H1 (cell line): ENCODE results near the gene C6orf120. TPM values are rescaled to one million over a fixed set of nuclear protein-coding genes. Genes with fewer than 3 reads are reported as not detected.
A peak's percentile ranks its signal among the peaks of the same experiment; 100 is the strongest.

Experiments used
- CTCF ChIA-PET: fragments of 300-600 bp; sonication (Branson Sonifier 250); formaldehyde crosslinking; loops from one replicate; lab custom pipeline; 2021; ENCODE audit not compliant: partially characterized antibody; lab: Charles Lee
- POLR2A ChIA-PET: fragments of 300-600 bp; sonication (Branson Sonifier 250); formaldehyde crosslinking; loops from one replicate; lab custom pipeline; 2021; ENCODE audit warnings: inconsistent platforms; ENCODE audit not compliant: partially characterized antibody; lab: Charles Lee
- DNase-seq, 2 experiments: peaks; one replicate each; pipeline versions ENCODE4 v3.0.0 to v3.0.0-alpha.2; 2010 to 2022; ENCODE audit warnings: low spot score in 2 of 2, low read depth in 1 of 2, mixed read lengths in 1 of 2
- FAIRE-seq: peaks from 2 replicates; lab custom pipeline; 2011; peaks lifted over from hg19 to GRCh38; lab: Jason Lieb, UNC
- H2AFZ ChIP-seq: 2 replicates; pipeline ENCODE4 v1.8.1; 2012; ENCODE audit warnings: low read length, inconsistent platforms
- H2AK5ac ChIP-seq: 2 replicates; pipeline ENCODE4 v1.6.1; 2013; ENCODE audit warnings: low read depth, low read length
- H2BK120ac ChIP-seq: replicated peaks from 2 replicates; pipeline ENCODE3; 2013; ENCODE audit warnings: low read depth, low read length, inconsistent platforms
- H2BK12ac ChIP-seq: 2 replicates; pipeline ENCODE4 v1.6.1; 2013; ENCODE audit warnings: low read depth, low read length
- H2BK15ac ChIP-seq: 2 replicates; pipeline ENCODE4 v1.6.1; 2013; ENCODE audit warnings: low read length
- H2BK20ac ChIP-seq: 2 replicates; pipeline ENCODE4 v1.6.1; 2013; ENCODE audit warnings: low read length
- H2BK5ac ChIP-seq: 2 replicates; pipeline ENCODE4 v1.6.1; 2013; ENCODE audit warnings: low read depth, low read length
- H3K14ac ChIP-seq: 2 replicates; pipeline ENCODE4 v1.6.1; 2013; ENCODE audit warnings: inconsistent platforms; ENCODE audit not compliant: insufficient read length
- H3K18ac ChIP-seq: 2 replicates; pipeline ENCODE4 v1.6.1; 2013; ENCODE audit warnings: low read length; ENCODE audit errors: extremely low read depth
- H3K23ac ChIP-seq: 2 replicates; pipeline ENCODE4 v1.6.1; 2013; ENCODE audit warnings: inconsistent platforms; ENCODE audit not compliant: insufficient read length
- H3K23me2 ChIP-seq: 2 replicates; pipeline ENCODE4 v1.6.1; 2013; ENCODE audit warnings: low read depth, low read length
- H3K27ac ChIP-seq: 2 replicates; pipeline ENCODE4 v1.6.1; 2011; ENCODE audit warnings: low read depth, low read length, inconsistent platforms
- H3K27me3 ChIP-seq, 4 experiments: replicated peaks in 1 of 4; 1 replicate in 1 of 4; 2 replicates in 3 of 4; pipeline versions ENCODE4 v1.6.1 to v1.8.1; 2011 to 2013; ENCODE audit warnings: low read length in 3 of 4, mild to moderate bottlenecking in 3 of 4, inconsistent platforms in 2 of 4, mixed read lengths in 2 of 4, moderate library complexity in 1 of 4; ENCODE audit not compliant: control insufficient read depth in 3 of 4, insufficient read depth in 3 of 4; ENCODE audit errors: extremely low read depth in 1 of 4
- H3K36me3 ChIP-seq, 4 experiments: 2 replicates each; pipeline versions ENCODE4 v1.6.1 to v1.8.1; 2011 to 2013; ENCODE audit warnings: mild to moderate bottlenecking in 4 of 4, low read length in 3 of 4, moderate library complexity in 2 of 4, control low read depth in 1 of 4, inconsistent platforms in 1 of 4; ENCODE audit not compliant: insufficient read depth in 4 of 4, control insufficient read depth in 2 of 4
- H3K4ac ChIP-seq: replicated peaks from 2 replicates; pipeline ENCODE3; 2013; ENCODE audit warnings: low read length, low read depth, mixed read lengths, inconsistent platforms; ENCODE audit not compliant: insufficient read length
- H3K4me1 ChIP-seq, 4 experiments: replicated peaks in 1 of 4; 1 replicate in 1 of 4; 2 replicates in 3 of 4; pipeline versions ENCODE4 v1.6.1 to v1.8.1; 2011 to 2013; ENCODE audit warnings: low read length in 3 of 4, inconsistent platforms in 2 of 4, mixed read lengths in 1 of 4; ENCODE audit not compliant: insufficient read depth in 4 of 4, control insufficient read depth in 3 of 4
- H3K4me2 ChIP-seq, 2 experiments: 2 replicates each; pipeline versions ENCODE4 v1.6.1 to v1.8.1; 2011 to 2013; ENCODE audit warnings: low read depth in 2 of 2, low read length in 2 of 2, control low read depth in 1 of 2, inconsistent platforms in 1 of 2, mild to moderate bottlenecking in 1 of 2; ENCODE audit not compliant: insufficient read depth in 1 of 2
- H3K4me3 ChIP-seq, 4 experiments: fragments of 200-600, 300-600 bp in 1 of 4; sonication (generic), shearing (Covaris generic), sonication (Bioruptor Twin) in 1 of 4; 2 replicates each; pipeline versions ENCODE4 v1.5.1 to v1.8.1; 2011 to 2016; ENCODE audit warnings: low read length in 4 of 4, low read depth in 3 of 4, control low read depth in 2 of 4, inconsistent platforms in 2 of 4, mild to moderate bottlenecking in 2 of 4, mixed read lengths in 1 of 4, moderate library complexity in 1 of 4; ENCODE audit not compliant: insufficient read depth in 2 of 4; ENCODE audit errors: extremely low read depth in 1 of 4
- H3K56ac ChIP-seq: replicated peaks from 2 replicates; pipeline ENCODE3; 2013; ENCODE audit warnings: low read depth, mild to moderate bottlenecking, mixed read lengths, low read length, inconsistent platforms; ENCODE audit not compliant: insufficient read length
- H3K79me1 ChIP-seq: 2 replicates; pipeline ENCODE4 v1.6.1; 2013; ENCODE audit warnings: low read depth, low read length, control low read depth
- H3K79me2 ChIP-seq, 2 experiments: 2 replicates each; pipeline versions ENCODE4 v1.6.1 to v1.8.1; 2012 to 2013; ENCODE audit warnings: low read length in 2 of 2, mild to moderate bottlenecking in 2 of 2, inconsistent platforms in 1 of 2; ENCODE audit not compliant: insufficient read depth in 2 of 2, control insufficient read depth in 1 of 2
- H3K9ac ChIP-seq, 4 experiments: replicated peaks in 1 of 4; 1 replicate in 1 of 4; 2 replicates in 3 of 4; pipeline versions ENCODE4 v1.6.1 to v1.8.1; 2011 to 2013; ENCODE audit warnings: low read depth in 3 of 4, low read length in 3 of 4, control low read depth in 2 of 4, mild to moderate bottlenecking in 2 of 4, moderate library complexity in 2 of 4, inconsistent platforms in 1 of 4; ENCODE audit errors: extremely low read depth in 1 of 4
- H3K9me3 ChIP-seq, 2 experiments: 2 replicates each; pipeline versions ENCODE4 v1.6.1 to v1.8.1; 2012 to 2013; ENCODE audit warnings: mild to moderate bottlenecking in 2 of 2, moderate library complexity in 2 of 2, control low read depth in 1 of 2, inconsistent platforms in 1 of 2, low read depth in 1 of 2, low read length in 1 of 2, mixed read lengths in 1 of 2; ENCODE audit not compliant: insufficient read depth in 2 of 2
- H4K20me1 ChIP-seq, 2 experiments: replicated peaks in 1 of 2; 2 replicates each; pipeline versions ENCODE3 to v1.8.1; 2011 to 2013; ENCODE audit warnings: inconsistent platforms in 2 of 2, low read length in 2 of 2, mild to moderate bottlenecking in 1 of 2; ENCODE audit not compliant: insufficient read depth in 2 of 2, control insufficient read depth in 1 of 2
- H4K5ac ChIP-seq: 2 replicates; pipeline ENCODE4 v1.6.1; 2013; ENCODE audit warnings: low read length, low read depth, mixed read lengths, inconsistent platforms; ENCODE audit not compliant: insufficient read length
- H4K8ac ChIP-seq: 2 replicates; pipeline ENCODE4 v1.8.0; 2013; ENCODE audit warnings: mild to moderate bottlenecking, moderate library complexity, low read length, inconsistent platforms; ENCODE audit not compliant: insufficient read depth; ENCODE audit errors: extremely low read depth
- H4K91ac ChIP-seq: replicated peaks from 2 replicates; pipeline ENCODE3; 2013; ENCODE audit warnings: low read length, mixed read lengths, inconsistent platforms; ENCODE audit not compliant: insufficient read length
- ASH2L ChIP-seq: fragments of 200-600, 300-600 bp; sonication (generic); IDR thresholded peaks from one replicate; pipeline ENCODE4 v1.7.1; 2017; ENCODE audit warnings: low read length
- CEBPB ChIP-seq: IDR thresholded peaks from 2 replicates; pipeline ENCODE4 v1.6.1; 2012; ENCODE audit warnings: low read depth, low read length
- KDM4A ChIP-seq: IDR thresholded peaks from one replicate; pipeline ENCODE4 v1.7.1; 2012; ENCODE audit warnings: low read depth, mild to moderate bottlenecking, moderate library complexity, low read length, inconsistent platforms; ENCODE audit not compliant: severe bottlenecking
- PHF8 ChIP-seq: fragments of 200-600 bp; sonication (generic); conservative IDR thresholded peaks from 2 replicates; pipeline ENCODE4 v1.7.1; 2012; ENCODE audit warnings: low read depth, mild to moderate bottlenecking, inconsistent platforms, low read length, moderate library complexity
- SIN3A ChIP-seq, 2 experiments: IDR thresholded peaks in 1 of 2; conservative IDR thresholded peaks in 1 of 2; 2 replicates each; pipeline ENCODE4 v1.6.1; 2011 to 2012; ENCODE audit warnings: low read length in 2 of 2, improper control_type of control experiment in 1 of 2, low read depth in 1 of 2, mild to moderate bottlenecking in 1 of 2
- WGBS, 2 experiments: shearing (Covaris generic) in 1 of 2; methylation state at CpG; one replicate each; pipeline versions ENCODE4 v1.1.6 to v1.1.7; 2013 to 2015; ENCODE audit warnings: low lambda C conversion rate in 2 of 2, mixed read lengths in 2 of 2, inconsistent platforms in 1 of 2, low coverage in 1 of 2, missing lambda C conversion rate in 1 of 2; ENCODE audit not compliant: insufficient replicate concordance in 2 of 2, insufficient coverage in 1 of 2, insufficient read length in 1 of 2; ENCODE audit errors: extremely low coverage in 1 of 2, missing lambda C conversion rate in 1 of 2; 5-methylcytosine and 5-hydroxymethylcytosine counted together
- polyA plus RNA-seq, 7 experiments: library from polyadenylated mRNA; depleted of rRNA in 3 of 7; stranded (reverse) in 5 of 7; unstranded in 2 of 7; fragments of >200 nt in 5 of 7; fragments of 200-250 nt in 2 of 7; gene quantifications; 1 replicate in 5 of 7; 2 replicates in 1 of 7; 4 replicates in 1 of 7; pipeline versions ENCODE4 v1.2.1 to v1.2.3, GENCODE V29; 2011 to 2013; ENCODE audit warnings: missing spikeins in 2 of 7, mixed read lengths in 2 of 7
- total RNA-seq: library from RNA; stranded (reverse); fragmentation: NEBNext Ultra II Directional; extraction: Animal tissue kit (Norgen Biotek cat#: 25700); gene quantifications from 2 replicates; pipeline ENCODE4 v1.2.1, GENCODE V29; 2021

Gene C6orf120
- total and polyA plus RNA-seq, 2 of the 8 experiments (the other 6 are each of a cell fraction or from before 2014, with no cell fraction given): 16.2 to 30.6 TPM

DNA sequence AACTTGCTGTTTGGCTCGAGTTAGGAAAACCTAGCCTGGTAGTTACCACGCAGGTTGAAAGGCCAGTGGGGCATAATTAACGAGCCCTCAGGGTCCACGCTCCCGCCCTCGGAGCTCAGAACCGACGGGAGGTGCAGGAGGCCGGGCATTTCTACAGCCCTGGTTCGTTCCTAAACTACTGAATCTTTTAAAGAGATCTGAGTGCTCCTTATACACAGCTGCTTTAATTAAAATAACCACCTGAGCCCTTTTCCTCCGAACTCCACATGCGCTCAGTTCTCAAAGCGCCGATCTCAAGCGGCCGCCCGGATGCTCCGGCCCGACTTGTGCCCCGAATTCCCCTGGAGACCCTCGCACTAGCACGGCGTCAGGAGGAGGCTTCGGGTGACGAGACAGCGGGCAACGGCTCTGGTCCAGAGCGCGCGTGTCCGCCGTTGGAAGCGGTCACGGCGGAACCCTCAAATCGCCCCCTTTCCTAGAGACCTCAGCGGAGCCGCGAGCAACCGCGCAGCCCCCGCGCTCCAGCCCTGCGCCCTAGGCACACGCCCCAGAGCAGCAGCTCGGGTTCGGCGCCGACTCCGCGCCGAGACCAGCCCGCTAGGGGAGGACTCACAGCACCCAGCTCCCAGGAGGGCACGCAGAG is 494 bp upstream of the C6orf120 start:
- Histone ChIP-seq H3K4ac (no peak overlapping the region), H3K79me1 (peaks cover 15% of the 10 kb centered on the region), H2BK20ac (no peak overlapping the region), H3K4me2 (peak overlapping the region; percentile 91 to 96), H2AFZ (peak overlapping the region; percentile 55; the same call in 1 of the 2 replicates), H4K91ac (no peak overlapping the region), H3K9me3 (no peaks in the 10 kb centered on the region), H2BK5ac (peak overlapping the region; percentile 95), H3K27me3 (no peaks in the 10 kb centered on the region), H3K23me2 (peaks cover 5% of the 10 kb centered on the region; the same call in 1 of the 2 replicates), H4K20me1 (peaks cover 4 to 16% of the 10 kb centered on the region in 2 experiments), H2AK5ac (no peak overlapping the region), H3K18ac (peak overlapping the region; percentile 75), H3K14ac (no peak overlapping the region), H3K36me3 (peaks cover 0 to 12% (median under 1%) of the 10 kb centered on the region in 4 experiments; a peak in 3 of 8 replicates), H3K23ac (no peak overlapping the region), H2BK120ac (no peak overlapping the region), H3K9ac (peak overlapping the region; percentile 44 to 93 (median 76)), H3K27ac (peak overlapping the region; percentile 88), H3K79me2 (peaks cover 0 to 66% of the 10 kb centered on the region in 2 experiments; a peak in 3 of 4 replicates), H2BK12ac (no peak overlapping the region), H3K4me3 (peak overlapping the region; percentile 79 to 96 (median 94)), H2BK15ac (0 out of 2 replicates have a peak overlapping the region, but pooled peaks have one; percentile 84), H4K8ac (peak overlapping the region; percentile 90), H3K56ac (peak overlapping the region; percentile 78), H3K4me1 (peaks cover 0 to 16% (median 5%) of the 10 kb centered on the region in 4 experiments; a peak in 2 of 7 replicates), H4K5ac (peak overlapping the region; percentile 92)
- ChIA-PET POLR2A (interaction anchor here (0.7 to 6.3 kb wide), 15 partner anchors 9 to 134 kb away, joined by 3 to 58 read pairs (median 5); partner anchors contain the start of genes DYNLT2, ERMARD and PHF10), CTCF (no interaction called here)
- TF ChIP-seq SIN3A (conservative IDR thresholded peaks at IDR 0.05 in 1 of 2, IDR thresholded peaks at IDR 0.05 in 1 of 2; ENCODE audit: low read depth in 1 of 2, low read length in 2 of 2): no peak; a peak in 1 of 4 replicates
- TF ChIP-seq PHF8: 0 out of 2 replicates have a peak, but pooled peaks have one; percentile 76
- TF ChIP-seq KDM4A: peak; percentile 96
- peak; percentile 17 for TF ChIP-seq ASH2L
- no peak for TF ChIP-seq CEBPB
- no peak for FAIRE-seq
- DNase-seq: no peak
- 3% methylated on average over 32 of the region's 54 CpGs; no CpG with 5 or more reads in 1 of the 2 experiments for WGBS, 2 experiments
